Measurements from ENCODE around the gene ZNF605.
"Not testable (repeated sequence)": the region's sequence is repeated elsewhere in the genome, so short reads cannot be mapped to it uniquely, and the experiment has no call there.

The ZNF605 gene
- 3.1 to 19.5 reads per million in 2 donors for total RNA-seq

DNA sequence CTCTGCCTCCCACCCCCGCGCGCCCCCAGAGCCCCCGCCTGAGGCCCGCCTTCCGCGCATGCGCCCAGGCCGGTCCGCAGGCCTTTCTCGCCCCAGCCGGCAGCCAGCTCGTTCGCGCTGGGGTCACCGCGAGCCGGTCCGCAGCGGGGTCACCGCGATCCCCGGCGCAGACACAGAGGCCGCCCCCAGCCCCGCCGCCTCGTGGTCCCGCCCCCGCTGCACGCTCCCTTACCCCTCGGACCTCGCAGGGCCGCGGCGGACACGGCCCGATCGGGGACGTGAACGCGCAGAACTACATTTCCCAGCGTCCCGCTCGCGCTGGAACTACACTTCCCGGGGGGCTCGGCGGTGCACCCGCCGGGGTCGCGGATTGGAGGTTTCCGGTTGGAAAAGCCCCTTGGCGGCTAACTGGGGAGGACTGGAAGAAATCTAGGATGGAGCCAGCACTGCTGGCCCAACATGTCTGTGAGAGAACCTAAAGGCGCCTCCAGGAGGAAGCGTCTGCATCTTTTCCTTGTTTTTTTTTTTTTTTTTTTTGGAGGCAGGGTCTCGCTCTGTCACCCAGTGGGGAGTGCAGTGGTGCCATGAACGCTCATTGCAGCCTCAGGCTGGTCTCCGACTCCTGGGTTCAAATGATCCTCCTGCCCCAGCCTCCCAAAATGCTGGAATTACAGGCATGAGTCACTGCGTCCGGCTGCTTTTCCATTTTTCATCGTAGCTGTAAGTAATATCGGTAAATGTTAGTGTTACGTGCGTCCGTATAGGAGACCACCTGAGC is at the start of gene ZNF605:
ZNF605 (minus strand) TSS at position 296 of the 778 bp plus-strand sequence. CDS start 10,671 bp downstream, outside the sequence.
- peak; percentile 70 to 90 (median 79) for DNase-seq

DNA sequence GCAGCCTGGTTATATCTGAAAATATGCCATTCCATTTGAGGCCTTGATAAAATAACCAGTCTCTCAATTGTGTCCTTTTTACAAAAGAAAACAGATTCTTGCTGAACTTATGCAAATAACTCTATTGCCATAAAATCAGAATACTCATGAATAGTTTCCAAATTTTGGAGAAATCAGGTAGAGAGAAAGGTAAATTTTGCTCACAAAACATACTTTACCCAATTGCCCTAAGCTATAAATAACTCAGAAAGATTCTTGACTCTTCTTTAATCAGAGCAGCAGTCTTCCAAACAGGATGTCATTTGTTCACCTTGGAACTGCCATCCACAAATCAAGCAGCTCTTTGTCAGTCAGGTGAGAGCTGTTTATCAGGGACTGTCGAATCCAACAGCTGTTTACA is 42.6 kb upstream of the ZNF605 start:
- DNase-seq = peak in 1 of 5 experiments; percentile 6

DNA sequence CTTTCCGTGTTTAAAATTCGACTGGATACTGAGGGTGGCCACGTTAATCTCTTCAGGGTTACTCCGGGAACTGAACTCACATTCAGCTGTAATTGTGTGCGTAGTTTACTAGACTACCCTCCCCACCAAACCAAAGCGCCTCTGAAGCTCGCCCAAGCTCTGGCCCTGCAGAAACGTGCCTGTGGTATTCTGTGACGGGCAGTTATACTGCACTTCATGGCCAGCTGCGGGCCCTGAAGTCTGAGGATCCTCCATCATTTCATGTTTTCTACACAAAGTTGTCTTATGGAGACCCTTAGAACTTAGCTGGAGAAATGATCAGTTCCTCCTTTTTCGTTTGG is 30.7 kb upstream of the ZNF605 start:
- DNase-seq = no peak

DNA sequence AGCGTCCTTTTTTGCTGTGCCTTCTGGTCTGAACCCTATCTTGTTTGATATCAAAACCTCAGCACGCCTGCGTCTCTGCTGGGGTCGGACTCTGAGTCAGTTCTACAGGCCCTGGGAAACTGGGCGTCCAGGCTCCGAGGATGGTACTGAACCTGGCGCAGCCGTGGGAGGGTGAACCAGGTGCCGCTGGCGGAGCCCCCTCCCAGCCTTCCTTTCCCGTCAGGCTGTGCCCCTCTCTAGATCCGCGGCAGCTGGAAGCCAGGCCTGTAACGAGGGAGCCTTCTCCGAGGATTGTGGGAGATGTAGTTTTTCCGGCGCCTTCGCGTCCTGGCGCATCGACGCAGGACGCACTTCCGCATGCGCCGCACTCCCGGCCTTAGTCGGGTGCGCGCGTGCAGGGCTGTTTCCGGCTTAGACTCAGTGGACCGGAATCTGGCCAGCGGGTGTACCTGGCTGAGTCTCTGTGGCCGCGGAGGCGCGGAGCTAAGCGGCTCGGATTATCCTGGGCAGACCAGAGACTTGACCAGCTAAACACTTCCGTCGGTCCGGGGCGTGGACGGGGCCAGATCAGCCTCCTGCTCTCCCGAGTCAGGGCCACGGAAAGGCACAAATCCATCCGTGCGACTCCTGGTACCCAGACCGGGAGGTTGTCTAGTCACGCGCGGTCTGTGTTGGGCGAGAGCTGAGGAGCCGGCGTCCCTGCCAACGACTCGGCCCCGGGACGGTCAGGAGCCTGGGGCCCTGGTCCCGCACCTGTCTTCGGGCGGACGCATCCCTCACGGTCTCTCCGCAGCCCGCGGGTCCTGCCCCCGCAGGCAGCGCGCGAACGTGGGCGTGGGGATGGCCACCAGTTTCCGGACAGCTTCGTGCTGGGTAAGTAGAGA is 30.1 kb upstream of the ZNF605 start, which contains the start of gene ZNF26:
ZNF26 (plus strand) TSS at position 367 of the 884 bp plus-strand sequence; CDS start at position 841, 474 bp downstream.
- peak; percentile 60 to 96 (median 78) for DNase-seq

DNA sequence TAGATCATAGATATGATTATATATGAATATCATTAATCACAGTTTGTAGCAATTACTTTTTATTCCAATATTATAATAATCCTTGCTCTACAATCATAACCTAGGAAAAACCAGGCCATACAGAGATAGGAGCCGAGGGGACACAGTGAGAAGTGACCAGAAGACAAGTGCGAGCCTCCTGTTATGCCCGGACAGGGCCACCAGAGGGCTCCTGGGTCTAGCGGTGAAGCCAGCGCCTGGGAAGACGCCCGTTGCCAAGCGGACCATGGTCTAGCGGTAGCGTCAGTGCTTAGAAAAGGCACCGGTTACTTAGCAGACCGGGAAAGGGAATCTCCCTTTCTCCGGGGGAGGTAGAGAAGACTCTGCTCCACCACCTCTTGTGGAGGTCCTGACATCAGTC is 20.8 kb upstream of the ZNF605 start:
- DNase-seq = not testable (repeated sequence)

DNA sequence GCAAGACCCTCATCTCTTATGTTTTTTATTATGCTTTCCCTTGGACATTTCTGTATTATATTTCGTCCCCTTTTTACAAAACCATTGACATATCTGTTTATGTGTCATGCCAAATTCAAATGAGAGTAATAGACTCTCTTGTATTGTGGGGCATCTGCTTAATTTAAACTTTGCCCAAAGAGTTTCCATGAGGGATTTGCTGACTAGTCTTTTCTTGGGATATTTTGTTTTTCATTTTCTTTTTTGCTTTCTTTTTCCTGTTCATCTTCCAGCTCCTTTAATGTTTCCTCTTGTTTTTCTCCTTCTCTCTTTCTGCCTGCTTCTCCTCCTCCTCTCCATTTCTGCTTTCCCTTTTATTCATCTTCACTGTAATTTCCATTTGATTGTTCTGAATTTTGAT is 16.3 kb upstream of the ZNF605 start:
- DNase-seq = no peak

DNA sequence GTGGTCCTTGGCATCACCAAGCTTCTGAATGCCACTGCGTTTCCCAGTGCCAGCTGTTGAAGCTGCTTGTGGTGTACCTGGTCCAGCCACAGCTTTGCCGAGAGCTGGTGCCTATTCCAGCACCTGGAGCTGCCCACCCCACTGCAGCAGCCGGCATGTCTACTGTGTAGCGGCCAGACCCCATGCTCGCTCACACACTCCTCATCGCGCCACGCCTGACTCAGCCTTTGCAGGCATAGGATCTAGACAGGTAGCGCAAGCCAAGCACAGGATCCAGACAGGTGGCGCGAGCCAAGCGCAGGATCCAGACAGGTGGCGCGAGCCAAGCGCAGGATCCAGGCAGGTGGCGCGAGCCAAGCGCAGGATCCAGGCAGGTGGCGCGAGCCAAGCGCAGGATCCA is 11.6 kb upstream of the ZNF605 start:
- no peak for DNase-seq

DNA sequence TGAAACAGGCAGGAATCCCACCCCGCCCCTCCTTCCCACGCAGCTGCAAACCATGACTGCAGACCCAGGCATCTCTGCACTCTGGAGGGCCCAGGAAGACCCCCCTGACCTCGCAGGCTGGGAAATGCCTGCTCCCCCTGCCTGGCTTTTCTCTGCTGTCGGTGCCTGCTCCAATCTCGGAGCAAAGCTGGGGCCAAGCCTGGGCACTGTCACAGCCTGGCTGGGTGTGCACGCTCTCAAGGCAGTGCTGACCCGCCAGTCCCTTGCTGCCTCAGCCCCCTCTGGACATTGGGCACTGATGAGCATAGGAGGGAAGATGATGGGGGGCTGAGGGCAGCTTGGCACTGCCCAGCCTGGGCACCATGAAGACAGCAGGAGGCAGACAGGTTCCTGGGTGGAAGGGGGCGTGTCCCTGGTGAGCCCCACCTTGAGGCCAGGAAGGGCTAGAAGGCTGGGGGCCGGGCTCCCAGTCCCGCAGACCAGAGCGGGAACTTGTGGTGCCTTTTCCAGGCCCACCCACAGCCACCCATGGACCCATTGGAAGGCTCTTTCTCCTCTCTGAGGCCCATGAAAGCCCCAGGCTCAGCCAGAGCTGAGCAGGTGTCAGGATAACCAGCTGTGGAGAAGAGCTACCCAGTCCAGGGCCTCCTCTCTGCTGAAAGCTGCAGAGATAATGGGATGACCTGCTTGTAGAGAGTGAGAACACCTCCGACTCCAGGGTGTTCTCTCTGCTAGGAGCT is 10.7 kb upstream of the ZNF605 start:
- DNase-seq = no peak

DNA sequence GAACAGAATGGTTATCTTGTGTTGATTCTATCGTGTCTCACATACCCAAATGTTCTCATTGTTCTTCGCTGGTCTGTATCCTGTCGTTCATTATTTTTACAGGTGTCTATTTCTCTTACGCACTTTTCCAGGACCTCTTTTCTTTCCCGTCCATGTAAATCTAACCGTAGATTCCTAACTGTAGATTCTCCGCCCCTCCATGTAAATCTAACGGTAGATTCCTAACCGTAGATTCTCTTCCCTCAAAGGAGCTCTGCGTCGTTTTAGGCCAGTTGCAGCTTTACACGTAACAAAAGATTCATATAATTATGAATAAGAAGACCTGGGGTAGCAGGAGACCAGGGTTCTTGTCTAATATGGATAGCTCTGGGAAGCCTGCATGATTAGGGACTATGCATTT is 9.7 kb upstream of the ZNF605 start:
- no peak for DNase-seq

DNA sequence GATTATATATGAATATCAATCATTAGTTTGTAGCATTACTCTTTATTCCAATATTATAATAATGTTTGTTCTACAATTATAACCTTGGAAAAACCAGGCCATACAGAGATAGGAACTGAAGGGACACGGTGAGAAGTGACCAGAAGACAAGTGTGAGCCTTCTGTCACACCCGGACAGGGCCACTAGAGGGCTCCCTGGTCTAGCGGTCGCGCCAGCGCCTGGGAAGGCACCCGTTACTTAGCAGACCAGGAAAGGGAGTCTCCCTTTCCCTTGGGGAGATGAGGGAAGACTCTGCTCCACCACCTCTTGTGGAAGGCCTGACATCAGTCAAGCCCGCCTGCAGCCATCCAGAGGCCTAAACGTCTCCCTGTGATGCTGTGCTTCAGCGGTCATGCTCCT is 7.8 kb upstream of the ZNF605 start:
- not testable (repeated sequence) for DNase-seq

DNA sequence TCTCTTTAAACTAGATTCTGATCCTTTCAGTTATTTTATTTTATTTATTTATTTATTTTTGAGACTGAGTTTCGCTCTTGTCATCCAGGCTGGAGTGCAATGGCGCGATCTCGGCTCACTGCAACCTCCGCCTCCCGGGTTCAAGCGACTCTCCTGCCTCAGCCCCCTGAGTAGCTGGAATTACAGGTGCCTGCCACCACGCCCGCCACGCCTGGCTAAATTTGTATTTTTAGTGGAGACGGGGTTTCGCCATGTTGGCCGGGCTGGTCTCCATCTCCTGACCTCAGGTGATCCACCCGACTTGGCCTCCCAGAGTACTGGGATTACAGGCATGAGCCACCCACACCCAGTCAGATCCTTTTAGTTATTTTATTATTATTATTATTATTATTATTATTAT is 5.7 kb upstream of the ZNF605 start:
- not testable (repeated sequence) for DNase-seq

DNA sequence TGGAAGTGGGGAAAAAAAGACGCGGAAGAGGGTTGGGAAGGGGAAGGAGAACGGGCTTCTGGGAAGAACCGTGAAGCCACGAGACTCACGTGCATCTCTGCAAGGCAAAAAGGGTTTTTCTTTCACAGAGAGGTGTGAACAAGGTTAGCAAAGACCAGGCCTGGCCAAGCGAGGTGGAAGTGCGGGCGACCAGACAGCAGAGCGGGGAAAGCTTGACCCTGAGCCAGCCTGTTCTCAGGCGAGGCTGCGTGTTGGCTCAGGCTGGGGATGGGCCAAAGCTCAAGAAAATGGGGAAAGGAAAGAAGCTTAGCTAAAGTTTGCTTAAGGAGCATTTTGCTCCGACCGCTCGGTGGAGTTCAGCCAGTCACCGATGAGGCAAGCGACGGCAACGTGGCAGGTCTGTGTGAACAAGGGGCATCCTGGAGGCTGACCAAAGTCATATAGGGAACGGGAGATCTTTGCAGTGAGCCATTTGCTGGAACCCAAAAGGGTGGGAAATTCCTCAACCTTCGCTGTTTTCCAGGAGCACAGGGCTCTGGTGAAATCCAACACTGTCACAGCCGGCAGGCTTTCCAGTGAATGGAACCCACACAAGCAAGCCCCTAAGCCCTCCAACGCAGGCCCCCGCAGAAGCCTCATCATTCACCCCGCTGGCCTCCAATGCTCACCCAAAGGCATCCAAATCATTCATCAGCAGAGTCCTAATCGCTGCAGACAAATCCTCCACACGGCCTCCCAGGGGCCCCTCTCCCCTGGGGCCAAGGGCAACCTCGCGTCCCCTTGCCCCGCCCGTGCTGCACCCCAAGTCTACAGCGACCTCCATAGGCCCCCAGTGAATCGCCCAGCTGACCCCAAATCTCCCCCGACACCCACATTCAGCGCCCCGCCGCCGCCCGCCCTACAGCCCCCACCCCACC is 754 bp downstream of the ZNF605 start:
- DNase-seq = peak in 1 of 5 experiments; percentile 15

DNA sequence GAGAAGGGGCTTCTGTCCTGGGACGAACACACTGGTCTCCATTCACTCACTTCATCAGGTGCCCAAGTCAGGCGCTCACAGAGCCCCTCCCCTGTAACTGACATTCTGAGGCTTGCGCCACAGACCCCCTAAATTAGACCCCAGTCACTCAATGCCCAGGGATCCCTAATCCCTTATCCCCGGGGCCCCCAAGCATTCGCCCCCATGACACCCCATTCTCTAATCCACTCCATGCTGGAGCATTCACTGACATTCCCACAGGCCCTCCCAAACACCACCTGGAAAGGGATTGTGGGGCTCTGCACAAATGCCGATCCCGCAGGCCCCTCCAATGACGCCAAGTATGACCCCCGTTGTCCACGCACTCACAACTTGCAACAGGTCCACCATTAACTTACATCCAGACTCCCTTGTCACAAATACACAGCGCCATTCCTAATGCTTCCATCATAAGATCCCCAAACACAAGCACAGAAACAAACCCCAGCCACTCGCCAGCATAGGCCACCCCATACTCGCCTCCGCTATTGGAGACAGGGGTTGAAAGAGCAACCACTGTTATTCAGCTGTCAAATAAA is 1.5 kb downstream of the ZNF605 start:
- DNase-seq = no peak

DNA sequence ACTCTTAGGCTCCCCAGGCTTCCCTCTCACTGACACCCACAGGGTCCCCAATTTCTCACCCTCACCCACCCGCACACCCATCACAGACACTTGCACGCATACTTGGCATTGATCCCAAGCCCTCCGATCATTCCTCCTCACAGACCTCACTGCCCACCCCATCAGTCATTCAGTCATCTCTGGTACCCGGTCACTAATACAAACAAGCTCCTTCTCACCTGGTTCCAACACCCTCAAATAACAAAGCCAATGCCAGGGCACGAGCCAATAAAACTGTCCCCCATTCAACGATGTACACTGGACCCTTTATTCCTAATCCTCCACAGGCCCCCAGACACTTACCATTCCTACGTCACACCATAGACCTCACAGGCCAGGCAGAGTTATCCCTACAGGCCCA is 2.3 kb downstream of the ZNF605 start:
- no peak for DNase-seq

DNA sequence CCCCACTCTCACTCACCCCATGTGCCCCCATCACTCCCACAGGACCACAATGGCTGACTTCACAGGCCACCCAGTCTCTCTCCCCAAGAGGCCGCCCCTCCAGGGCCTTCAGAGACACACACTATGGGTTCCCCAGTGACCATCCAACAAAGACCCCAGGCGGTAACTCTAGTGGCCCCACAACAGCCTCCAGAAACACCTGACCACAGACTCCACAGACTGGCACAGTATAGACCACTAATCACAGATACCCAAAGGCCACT is 3.0 kb downstream of the ZNF605 start:
- no peak for DNase-seq

DNA sequence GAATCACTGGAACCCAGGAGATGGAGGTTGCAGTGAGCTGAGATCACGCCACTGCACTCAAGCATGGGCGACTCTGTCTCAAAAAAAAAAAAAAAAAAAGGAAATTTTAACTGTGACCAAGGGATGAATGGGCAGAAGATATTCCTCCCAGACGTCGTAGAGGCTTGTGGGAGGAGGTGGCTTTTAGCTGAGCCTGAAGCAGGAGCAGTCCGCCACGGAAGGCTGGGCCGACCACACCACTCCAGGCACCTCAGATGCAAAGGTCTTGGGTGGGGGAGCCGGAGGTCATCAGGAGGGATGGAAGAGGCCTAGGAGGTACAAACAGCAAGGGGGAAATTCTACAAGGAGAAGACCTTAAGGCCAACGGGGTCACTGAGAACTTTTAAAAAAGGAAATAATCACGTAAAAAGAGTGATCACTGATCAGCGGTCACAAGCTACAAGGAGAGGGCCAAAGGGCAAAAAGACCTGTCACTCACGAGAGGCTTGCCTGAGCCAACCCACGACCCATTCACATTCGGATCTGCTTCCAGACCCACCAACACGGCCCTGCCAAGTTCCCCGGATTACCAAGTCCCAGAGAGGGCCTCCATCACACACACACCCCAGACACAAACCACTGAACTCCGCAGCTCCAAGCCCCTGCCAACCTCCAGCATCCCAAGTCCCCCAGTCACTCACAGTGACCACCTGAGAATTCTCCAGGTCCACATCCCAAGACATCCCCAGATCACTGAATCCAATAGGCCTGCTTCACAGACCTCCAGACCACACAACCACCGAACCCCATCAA is 3.5 kb downstream of the ZNF605 start:
- DNase-seq = no peak

DNA sequence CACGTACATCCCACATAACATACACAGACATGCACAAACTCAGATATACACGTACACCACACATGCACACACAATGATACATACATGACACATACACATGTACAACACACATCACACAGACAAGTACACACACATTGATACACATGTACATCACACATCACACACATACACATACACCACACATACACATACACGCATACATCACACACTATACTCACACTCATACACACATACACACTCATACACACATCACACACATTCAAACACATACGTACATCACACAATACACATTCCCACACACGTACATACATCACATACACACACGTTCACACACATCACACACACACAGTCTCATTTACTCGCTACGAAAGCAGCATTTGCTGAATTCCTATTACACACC is 4.5 kb downstream of the ZNF605 start:
- DNase-seq = no peak

DNA sequence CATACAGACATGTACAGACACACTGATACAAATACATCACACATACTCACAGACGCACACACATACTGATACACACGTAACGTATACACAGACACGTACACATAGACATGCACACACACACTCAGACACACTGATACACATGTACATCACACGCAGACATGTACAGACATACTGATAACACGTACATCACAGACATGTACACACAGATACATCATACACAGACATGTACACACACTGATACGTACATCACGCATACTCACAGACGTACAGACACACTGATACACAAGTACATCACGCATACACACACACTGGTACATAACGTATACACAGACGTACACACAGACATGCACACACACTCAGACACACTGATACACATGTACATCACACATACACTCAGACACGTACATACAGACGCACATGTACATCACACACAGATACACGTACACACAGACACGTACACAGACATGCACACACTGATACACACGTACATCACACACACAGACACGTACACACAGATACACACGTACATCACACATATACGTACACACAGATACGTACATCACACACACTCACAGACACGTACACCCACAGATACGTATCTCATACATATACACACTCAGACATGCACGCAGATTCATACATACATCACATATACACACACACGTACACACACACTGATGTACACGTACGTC is 5.1 kb downstream of the ZNF605 start:
- no peak for DNase-seq

DNA sequence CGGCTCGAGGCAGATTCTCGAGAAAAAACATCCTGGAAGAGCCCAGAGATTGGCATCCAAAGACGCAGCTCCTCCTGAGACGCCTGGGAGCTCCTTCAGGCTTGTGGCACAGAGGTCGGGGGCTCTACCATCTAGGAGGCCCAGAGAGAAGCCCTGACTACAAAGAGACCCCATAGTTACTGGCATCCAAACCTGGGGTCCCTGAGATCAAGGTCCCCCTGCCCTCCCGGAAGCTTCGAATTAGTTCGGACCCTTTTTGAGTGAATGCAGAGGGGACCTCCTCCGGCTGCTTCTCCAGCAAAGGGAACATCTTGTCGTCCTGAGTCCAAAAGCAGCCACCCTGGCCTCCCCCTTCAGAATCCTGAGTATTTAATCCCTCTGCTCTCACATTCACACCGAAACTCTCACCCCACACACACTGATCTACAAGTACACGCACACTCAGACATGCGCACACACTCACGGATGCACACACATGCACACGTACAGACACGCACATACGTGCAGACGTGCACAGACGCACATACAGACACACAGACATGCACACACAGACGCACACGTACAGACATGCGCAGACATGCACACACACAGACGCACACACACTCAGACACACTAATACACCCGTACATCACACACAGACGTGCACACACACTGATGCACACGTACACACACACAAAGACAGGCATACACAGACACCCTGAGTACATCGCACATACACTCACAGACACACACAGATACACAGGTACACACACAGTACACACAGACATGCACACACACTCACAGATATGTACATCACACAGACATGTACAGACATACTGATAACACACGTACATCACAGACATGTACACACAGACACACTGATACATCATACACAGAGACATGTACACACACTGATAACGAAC is 5.9 kb downstream of the ZNF605 start:
- no peak for DNase-seq

Measured in T-helper 2 cell (primary cell).